WTC11 (cell line): Measurements from ENCODE around the gene HOXA7. TPM values are rescaled to one million over a fixed set of nuclear protein-coding genes. Genes with fewer than 3 reads are reported as not detected.

ENCODE experiments used
- ATAC-seq: fragments of 200-7000 bp; cut with Tn5 transposase; 2 replicates; pipeline ENCODE4 v1.10.0; 2021; ENCODE audit warnings: mild to moderate bottlenecking, moderate library complexity
- CTCF ChIA-PET: fragments of 300-600 bp; sonication (Branson Sonifier 250); formaldehyde crosslinking; loops from one replicate; lab custom pipeline; 2021; ENCODE audit warnings: antibody characterized with exemption; lab: Charles Lee
- POLR2A ChIA-PET: fragments of 350-600 bp; sonication (Branson Sonifier 250); formaldehyde crosslinking; loops from one replicate; lab custom pipeline; 2021; ENCODE audit warnings: antibody characterized with exemption; lab: Charles Lee
- DNase-seq: peaks from one replicate; pipeline ENCODE4 v3.0.0; 2021; ENCODE audit warnings: low spot score
- H3K27ac Mint-ChIP-seq: 2 replicates; pipeline ENCODE4 v1.8.0; 2021; ENCODE audit warnings: mixed read lengths
- H3K27me3 Mint-ChIP-seq: 2 replicates; pipeline ENCODE4 v1.8.0; 2021; ENCODE audit warnings: low read depth, mild to moderate bottlenecking, moderate library complexity, mixed read lengths
- H3K36me3 Mint-ChIP-seq: 2 replicates; pipeline ENCODE4 v1.8.0; 2021; ENCODE audit warnings: mixed read lengths
- H3K4me1 Mint-ChIP-seq: 2 replicates; pipeline ENCODE4 v1.8.0; 2022; ENCODE audit warnings: mixed read lengths
- H3K4me3 Mint-ChIP-seq: 2 replicates; pipeline ENCODE4 v1.8.0; 2021; ENCODE audit warnings: mild to moderate bottlenecking, moderate library complexity, mixed read lengths
- H3K9me3 Mint-ChIP-seq: 2 replicates; pipeline ENCODE4 v1.8.0; 2021; ENCODE audit warnings: mixed read lengths
- AR ChIP-seq: fragments of 250-450 bp; sonication (Bioruptor Pico); IDR thresholded peaks from 2 replicates; pipeline ENCODE4 v1.9.0; 2021; ENCODE audit warnings: mild to moderate bottlenecking
- E2F4 ChIP-seq: sonication (generic); formaldehyde crosslinking; IDR thresholded peaks from 2 replicates; pipeline ENCODE4 v1.8.1; 2022; ENCODE audit warnings: low read depth, mild to moderate bottlenecking, moderate library complexity, missing genetic modification reagents, borderline replicate concordance
- HMGXB4 ChIP-seq: sonication (generic); formaldehyde crosslinking; IDR thresholded peaks from 2 replicates; pipeline ENCODE4 v1.8.1; 2023; ENCODE audit warnings: mild to moderate bottlenecking, moderate library complexity, missing genetic modification reagents
- IRF1 ChIP-seq: sonication (generic); formaldehyde crosslinking; IDR thresholded peaks from 2 replicates; pipeline ENCODE4 v1.8.0; 2023; ENCODE audit warnings: missing genetic modification reagents
- MXD4 ChIP-seq: fragments of 250-450 bp; sonication (Bioruptor Pico); IDR thresholded peaks from 2 replicates; pipeline ENCODE4 v1.8.0; 2021; ENCODE audit warnings: mild to moderate bottlenecking, moderate library complexity, borderline replicate concordance
- NFYB ChIP-seq: sonication (generic); formaldehyde crosslinking; conservative IDR thresholded peaks from 2 replicates; pipeline ENCODE4 v1.8.0; 2022; ENCODE audit warnings: low read depth, missing genetic modification reagents
- NR1H2 ChIP-seq: sonication (generic); formaldehyde crosslinking; IDR thresholded peaks from 2 replicates; pipeline ENCODE4 v1.9.0; 2021; ENCODE audit warnings: mild to moderate bottlenecking, moderate library complexity, missing genetic modification reagents
- NR2C2 ChIP-seq: sonication (generic); formaldehyde crosslinking; IDR thresholded peaks from 2 replicates; pipeline ENCODE4 v1.8.0; 2022; ENCODE audit warnings: mild to moderate bottlenecking, missing genetic modification reagents
- RELA ChIP-seq: sonication (generic); formaldehyde crosslinking; IDR thresholded peaks from 2 replicates; pipeline ENCODE4 v1.8.1; 2022; ENCODE audit warnings: missing genetic modification reagents, mild to moderate bottlenecking, borderline replicate concordance
- SP1 ChIP-seq: sonication (generic); formaldehyde crosslinking; conservative IDR thresholded peaks from 2 replicates; pipeline ENCODE4 v1.8.1; 2022; ENCODE audit warnings: missing genetic modification reagents
- TEAD4 ChIP-seq: sonication (generic); formaldehyde crosslinking; IDR thresholded peaks from 2 replicates; pipeline ENCODE4 v1.8.0; 2022; ENCODE audit warnings: mild to moderate bottlenecking, missing genetic modification reagents
- USF2 ChIP-seq: sonication (generic); formaldehyde crosslinking; IDR thresholded peaks from 2 replicates; pipeline ENCODE4 v1.8.1; 2023; ENCODE audit warnings: mild to moderate bottlenecking, missing genetic modification reagents, moderate library complexity
- ZNF219 ChIP-seq: sonication (generic); formaldehyde crosslinking; IDR thresholded peaks from 2 replicates; pipeline ENCODE4 v1.8.0; 2023; ENCODE audit warnings: missing genetic modification reagents, mild to moderate bottlenecking, borderline replicate concordance
- ZNF232 ChIP-seq: sonication (generic); formaldehyde crosslinking; IDR thresholded peaks from 2 replicates; pipeline ENCODE4 v1.8.0; 2022; ENCODE audit warnings: mild to moderate bottlenecking, missing genetic modification reagents
- ZNF263 ChIP-seq: sonication (generic); formaldehyde crosslinking; IDR thresholded peaks from 2 replicates; pipeline ENCODE4 v1.8.1; 2022; ENCODE audit warnings: low read depth, mild to moderate bottlenecking, moderate library complexity, missing genetic modification reagents
- ZNF396 ChIP-seq: fragments of 250-450 bp; sonication (Bioruptor Pico); IDR thresholded peaks from 2 replicates; pipeline ENCODE4 v1.8.0; 2021; ENCODE audit warnings: mild to moderate bottlenecking, moderate library complexity, borderline replicate concordance
- ZNF671 ChIP-seq: fragments of 250-450 bp; sonication (Bioruptor Pico); IDR thresholded peaks from 2 replicates; pipeline ENCODE4 v1.8.0; 2021; ENCODE audit warnings: mild to moderate bottlenecking
- total RNA-seq: library from RNA; stranded (reverse); gene quantifications from 3 replicates; pipeline ENCODE4 v1.2.3, GENCODE V29; 2021

Gene HOXA7
- total RNA-seq, 1 experiment from 2014 or later = not detected

- TF ChIP-seq TEAD4 (no peak), E2F4 (CRISPR knock-in tag) (no peak), ZNF263 (no peak), NR2C2 (no peak), AR (CRISPR knock-in tag) (no peak)
Measured at GRCh38 chr7:27166531-27167505, 10.3 kb upstream of the HOXA7 start.

GRCh38 chr7:27165996-27166530 lies 9.6 kb upstream of the HOXA7 start:
- Mint-ChIP-seq H3K4me3 (no peak overlapping the region), H3K27ac (no peak overlapping the region), H3K9me3 (no peaks in the 10 kb centered on the region), H3K36me3 (0 out of 2 replicates have a peak, but pooled peaks cover 2% of the 10 kb centered on the region), H3K4me1 (peaks cover 16% of the 10 kb centered on the region), H3K27me3 (peaks cover 100% of the 10 kb centered on the region)
- ATAC-seq = no peak
- TF ChIP-seq NR1H2 (CRISPR knock-in tag) (no peak), RELA (CRISPR knock-in tag) (no peak), ZNF232 (no peak)
- ChIA-PET POLR2A (no interaction called here), CTCF (interaction anchor here (0.6 to 2.3 kb wide), 7 partner anchors 10 to 308 kb away, joined by 3 to 19 read pairs (median 4); partner anchors contain the start of genes HOXA3, HOXA5 and HOXA7)
- DNase-seq = peak; percentile 24

More at GRCh38 chr7:27166531-27167505, 10.3 kb upstream of the HOXA7 start:
- no peak overlapping the region for H3K4me3 Mint-ChIP-seq
- POLR2A ChIA-PET = no interaction called here
- peak; percentile 20 for DNase-seq
- 0 out of 2 replicates have a peak, but pooled peaks cover 2% of the 10 kb centered on the region for H3K36me3 Mint-ChIP-seq
- ATAC-seq = no peak
- CTCF ChIA-PET = interaction anchor here (0.6 to 2.3 kb wide), 6 partner anchors 10 to 309 kb away, joined by 3 to 19 read pairs (median 5); partner anchors contain the start of genes HOXA3 and HOXA5
- H3K4me1 Mint-ChIP-seq = peaks cover 20% of the 10 kb centered on the region
- H3K27me3 Mint-ChIP-seq = peaks cover 100% of the 10 kb centered on the region
- H3K9me3 Mint-ChIP-seq = no peaks in the 10 kb centered on the region
- H3K27ac Mint-ChIP-seq = no peak overlapping the region

GRCh38 chr7:27165089-27165995 lies 8.9 kb upstream of the HOXA7 start, which contains the start of gene HOXA9:
HOXA9 (minus strand) TSS chr7:27165537; CDS start chr7:27165457, 80 bp downstream.
- DNase-seq (peak; percentile 17), ATAC-seq (no peak)
- POLR2A ChIA-PET = no interaction called here
- CTCF ChIA-PET = interaction anchor here (0.9 to 2.3 kb wide), 5 partner anchors 9 to 22 kb away, joined by 3 to 19 read pairs (median 6); partner anchors contain the start of genes HOXA5 and HOXA7
- H3K9me3 Mint-ChIP-seq = no peaks in the 10 kb centered on the region
- H3K27ac Mint-ChIP-seq = no peak within 1 kb of the TSS
- H3K4me1 Mint-ChIP-seq = peaks cover 16% of the 10 kb centered on the region
- peaks cover 100% of the 10 kb centered on the region for H3K27me3 Mint-ChIP-seq
- 0 out of 2 replicates have a peak, but pooled peaks cover 2% of the 10 kb centered on the region for H3K36me3 Mint-ChIP-seq
- peak within 1 kb of the TSS; percentile 46 for H3K4me3 Mint-ChIP-seq
- TF ChIP-seq IRF1 (CRISPR knock-in tag) = no peak
- TF ChIP-seq ZNF219 = no peak
- TF ChIP-seq ZNF396 (CRISPR knock-in tag) = no peak
- TF ChIP-seq NR1H2 (CRISPR knock-in tag) = no peak
- peak; percentile 84 for TF ChIP-seq USF2
- no peak for TF ChIP-seq ZNF671 (CRISPR knock-in tag)
- no peak for TF ChIP-seq MXD4
- TF ChIP-seq NFYB = peak; percentile 18; the same call in 1 of the 2 replicates
- TF ChIP-seq HMGXB4 = no peak
- no peak for TF ChIP-seq SP1 (CRISPR knock-in tag)
